Measurements from ENCODE around the gene TAAR1. TPM values are rescaled to one million over a fixed set of nuclear protein-coding genes. Genes with fewer than 3 reads are reported as not detected.
"Not testable (repeated sequence)": the region's sequence is repeated elsewhere in the genome, so short reads cannot be mapped to it uniquely, and the experiment has no call there.

Gene TAAR1, protein sequence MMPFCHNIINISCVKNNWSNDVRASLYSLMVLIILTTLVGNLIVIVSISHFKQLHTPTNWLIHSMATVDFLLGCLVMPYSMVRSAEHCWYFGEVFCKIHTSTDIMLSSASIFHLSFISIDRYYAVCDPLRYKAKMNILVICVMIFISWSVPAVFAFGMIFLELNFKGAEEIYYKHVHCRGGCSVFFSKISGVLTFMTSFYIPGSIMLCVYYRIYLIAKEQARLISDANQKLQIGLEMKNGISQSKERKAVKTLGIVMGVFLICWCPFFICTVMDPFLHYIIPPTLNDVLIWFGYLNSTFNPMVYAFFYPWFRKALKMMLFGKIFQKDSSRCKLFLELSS
- total RNA-seq: not detected

DNA sequence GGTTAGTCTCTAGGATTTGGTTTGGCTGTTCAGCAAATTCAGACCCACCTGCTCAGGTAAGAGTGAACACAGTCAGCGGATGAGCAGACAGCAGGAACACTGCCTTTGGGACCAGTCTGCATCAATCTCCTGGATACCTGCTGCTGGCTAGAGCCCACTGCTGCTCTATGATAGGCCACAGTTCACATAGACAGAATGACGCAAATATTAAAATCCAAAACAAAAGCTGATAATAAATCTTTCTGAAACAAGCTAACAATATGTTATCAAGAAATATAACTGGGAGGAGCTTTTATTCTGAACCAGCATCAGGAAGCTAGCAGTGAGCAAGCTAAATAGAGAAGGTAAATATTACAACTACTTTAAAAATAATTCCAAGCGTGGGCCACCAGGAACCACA, at the start of gene TAAR1:
Gene TAAR1 (minus strand): TSS at position 101 of the 400 bp plus-strand sequence. CDS start 13,179 bp downstream, outside the sequence.
- H3K27ac Mint-ChIP-seq: no peak within 1 kb of the TSS
- ATAC-seq: no peak
- H3K36me3 Mint-ChIP-seq: no peaks in the 10 kb centered on the region
- no peaks in the 10 kb centered on the region for H3K9me3 Mint-ChIP-seq
- no peak for DNase-seq (ENCODE audit: low spot score in 2 of 2)

DNA sequence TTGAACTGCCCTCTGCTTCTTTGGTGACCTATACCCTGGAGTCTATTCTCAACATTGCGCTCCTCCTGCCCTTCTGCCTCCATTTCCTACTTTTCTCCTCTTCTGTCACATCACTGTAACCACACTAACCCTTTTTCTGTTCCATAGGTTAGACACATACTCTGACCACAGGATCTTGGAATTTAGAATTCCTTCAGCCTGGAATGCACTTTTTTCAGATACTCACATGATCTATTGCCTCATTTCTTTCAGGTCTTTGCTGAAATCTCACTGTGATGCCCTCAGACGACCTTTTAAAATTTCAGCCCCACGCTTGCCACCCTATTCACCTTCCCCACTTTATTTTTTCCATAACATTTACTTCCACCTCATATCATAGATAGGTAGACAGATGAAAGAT, 49.8 kb upstream of the TAAR1 start:
- peaks cover 5 to 10% of the 10 kb centered on the region in 2 donors for H3K36me3 Mint-ChIP-seq
- no peak for DNase-seq (ENCODE audit: low spot score in 2 of 2)
- peaks cover 10 to 12% of the 10 kb centered on the region in 2 donors for H3K9me3 Mint-ChIP-seq
- no peak overlapping the region for H3K27ac Mint-ChIP-seq
- ATAC-seq: no peak

DNA sequence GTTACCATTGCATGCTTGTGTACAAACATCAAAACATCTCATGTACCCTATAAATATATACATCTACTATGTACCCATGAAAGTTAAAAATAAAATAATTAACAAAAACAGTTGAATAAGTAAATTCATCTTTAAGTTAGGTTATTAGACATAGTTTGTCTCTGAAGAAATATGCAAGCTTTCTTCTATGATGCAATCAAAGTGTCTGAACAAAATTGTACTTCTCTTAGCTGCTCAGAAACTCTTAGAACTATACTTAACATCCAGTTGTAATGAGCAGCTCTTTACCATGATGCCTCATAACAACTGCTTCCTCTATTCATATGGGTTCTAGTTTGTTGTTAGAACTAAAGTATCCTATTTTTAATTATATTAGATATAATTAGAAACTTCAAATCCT, 49.0 kb upstream of the TAAR1 start:
- no peak for DNase-seq (ENCODE audit: low spot score in 2 of 2)
- H3K27ac Mint-ChIP-seq: no peak overlapping the region
- peaks cover 16 to 18% of the 10 kb centered on the region in 2 donors for H3K9me3 Mint-ChIP-seq
- no peak for ATAC-seq
- H3K36me3 Mint-ChIP-seq: peaks cover 5 to 10% of the 10 kb centered on the region in 2 donors

DNA sequence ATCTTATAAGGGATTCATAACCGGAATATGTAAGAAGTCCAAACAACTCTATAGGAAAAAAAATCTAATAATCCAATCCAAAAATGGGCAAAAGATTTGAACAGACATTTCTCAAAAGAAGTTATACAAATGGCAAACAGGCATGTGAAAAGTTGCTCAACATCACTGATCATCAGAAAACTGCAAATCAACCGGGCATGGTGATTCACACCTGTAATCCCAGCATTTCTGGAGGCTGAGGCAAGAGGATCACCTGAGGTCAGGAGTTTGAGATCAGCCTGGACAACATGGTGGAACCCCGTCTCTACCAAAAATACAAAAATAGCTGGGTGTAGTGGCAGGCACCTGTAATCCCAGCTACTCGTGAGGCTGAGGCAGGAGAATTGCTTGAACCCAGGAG, 47.8 kb upstream of the TAAR1 start:
- DNase-seq (ENCODE audit: low spot score in 2 of 2); ATAC-seq; H3K27ac Mint-ChIP-seq: not testable (repeated sequence)
- Mint-ChIP-seq H3K9me3 (peaks cover 16 to 18% of the 10 kb centered on the region in 2 donors), H3K36me3 (peaks cover 5 to 10% of the 10 kb centered on the region in 2 donors)

DNA sequence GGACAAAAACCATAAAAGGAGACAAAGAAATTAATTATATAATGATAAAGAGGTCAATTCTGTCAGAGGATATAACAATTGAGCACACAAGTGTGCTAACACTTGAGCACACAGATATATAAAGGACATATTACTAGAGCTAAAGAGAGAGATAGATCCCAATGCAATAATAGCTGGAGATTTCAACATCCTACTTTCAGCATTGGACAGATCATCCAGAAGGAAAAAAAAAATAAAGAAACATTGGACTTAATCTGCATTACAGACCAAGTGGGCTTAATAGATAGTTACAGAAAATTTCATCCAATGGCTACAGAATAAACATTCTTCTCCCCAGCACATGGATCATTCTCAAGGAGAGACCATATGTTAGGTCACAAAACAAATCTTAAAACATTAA, 45.0 kb upstream of the TAAR1 start:
- Mint-ChIP-seq H3K9me3 (peaks cover 16 to 18% of the 10 kb centered on the region in 2 donors), H3K27ac (no peak overlapping the region), H3K36me3 (peaks cover 5 to 10% of the 10 kb centered on the region in 2 donors)
- DNase-seq (ENCODE audit: low spot score in 2 of 2): no peak
- no peak for ATAC-seq

DNA sequence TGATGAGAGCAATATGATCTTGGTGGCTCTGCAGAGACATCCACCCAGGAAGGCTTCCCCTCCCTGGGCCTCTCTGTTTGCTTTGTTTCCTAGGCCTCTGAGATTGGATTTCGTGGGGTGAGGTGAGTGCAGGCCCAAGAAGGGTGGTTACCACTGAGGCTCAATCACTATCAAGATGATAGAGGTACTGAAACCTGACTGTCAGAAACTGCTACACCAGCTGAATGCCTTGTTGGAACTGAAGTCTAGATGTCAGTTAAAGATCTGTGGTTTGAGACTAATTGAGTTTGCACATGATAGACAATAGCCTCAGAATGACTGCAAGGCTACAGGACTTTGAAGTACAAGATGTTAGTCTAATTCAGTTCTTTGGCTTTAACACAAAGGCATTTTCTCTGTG, 39.6 kb upstream of the TAAR1 start:
- Mint-ChIP-seq H3K9me3 (peaks cover 15 to 16% of the 10 kb centered on the region in 2 donors), H3K27ac (no peak overlapping the region), H3K36me3 (peaks cover 11 to 12% of the 10 kb centered on the region in 2 donors)
- DNase-seq (ENCODE audit: low spot score in 2 of 2) (no peak), ATAC-seq (no peak)

DNA sequence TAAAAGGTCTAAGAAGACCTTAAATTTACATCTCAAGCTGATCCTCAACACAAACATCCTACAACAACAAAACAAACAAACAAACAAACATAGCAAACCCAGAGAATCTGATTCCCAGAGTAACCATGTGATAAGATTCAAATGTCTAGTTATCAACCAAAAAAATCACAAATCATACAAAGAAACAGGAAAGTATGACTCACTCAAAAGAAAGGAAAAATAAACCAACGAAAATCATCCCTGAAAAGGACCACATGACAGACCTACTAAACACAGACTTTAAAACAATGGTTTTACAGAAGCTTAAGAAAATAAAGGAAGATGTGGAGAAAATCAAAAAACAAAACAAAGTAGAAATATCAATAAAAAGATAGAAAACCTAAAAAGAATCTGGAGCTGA, 36.8 kb upstream of the TAAR1 start:
- no peak for ATAC-seq
- H3K9me3 Mint-ChIP-seq: peaks cover 11 to 12% of the 10 kb centered on the region in 2 donors
- H3K36me3 Mint-ChIP-seq: peaks cover 11 to 14% of the 10 kb centered on the region in 2 donors
- DNase-seq (ENCODE audit: low spot score in 2 of 2): no peak
- no peak overlapping the region for H3K27ac Mint-ChIP-seq

DNA sequence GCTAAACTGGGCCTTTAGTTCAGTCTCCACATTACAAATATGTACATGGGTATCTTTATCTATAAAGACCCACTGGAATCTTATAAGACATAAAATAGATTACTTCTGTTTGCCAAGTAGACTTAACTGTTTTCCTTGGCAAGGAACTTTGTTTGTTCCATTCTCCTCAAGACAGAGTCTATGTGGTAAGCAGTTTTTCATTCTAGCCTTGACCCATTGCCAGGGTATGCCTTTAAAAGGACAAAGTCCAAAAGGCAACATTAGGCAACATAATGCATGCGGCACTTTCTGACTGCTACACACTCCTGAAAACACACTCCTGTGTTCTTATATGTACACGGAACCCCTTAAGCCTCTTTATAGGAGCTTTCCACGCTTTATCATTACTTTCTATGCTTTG, 34.5 kb upstream of the TAAR1 start:
- ATAC-seq (no peak), DNase-seq (ENCODE audit: low spot score in 2 of 2) (no peak)
- H3K27ac Mint-ChIP-seq: no peak overlapping the region
- peaks cover 11 to 16% of the 10 kb centered on the region in 2 donors for H3K36me3 Mint-ChIP-seq
- peaks cover 11 to 12% of the 10 kb centered on the region in 2 donors for H3K9me3 Mint-ChIP-seq

DNA sequence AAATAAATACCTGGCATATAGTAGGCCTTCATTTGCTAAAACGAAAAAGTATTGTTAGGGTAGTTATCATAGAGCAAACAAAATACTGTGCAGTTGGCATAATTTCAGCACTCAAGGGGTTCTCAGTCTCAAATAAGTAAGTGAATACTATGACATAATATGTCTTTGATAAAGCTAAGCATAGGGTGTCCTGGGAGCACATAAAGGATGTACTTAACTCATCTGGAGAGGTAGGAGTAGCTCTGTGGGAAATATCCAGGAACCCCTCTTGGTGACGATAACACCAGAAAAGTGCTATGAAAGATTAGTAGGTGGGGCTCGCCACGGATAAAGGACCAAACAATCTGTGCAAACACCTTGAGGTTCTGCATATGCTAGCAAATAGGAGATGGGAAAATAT, 31.7 kb upstream of the TAAR1 start:
- Mint-ChIP-seq H3K9me3 (peaks cover 2% of the 10 kb centered on the region in 2 donors), H3K36me3 (peaks cover 3 to 7% of the 10 kb centered on the region in 2 donors), H3K27ac (no peak overlapping the region)
- ATAC-seq (no peak), DNase-seq (ENCODE audit: low spot score in 2 of 2) (no peak)

DNA sequence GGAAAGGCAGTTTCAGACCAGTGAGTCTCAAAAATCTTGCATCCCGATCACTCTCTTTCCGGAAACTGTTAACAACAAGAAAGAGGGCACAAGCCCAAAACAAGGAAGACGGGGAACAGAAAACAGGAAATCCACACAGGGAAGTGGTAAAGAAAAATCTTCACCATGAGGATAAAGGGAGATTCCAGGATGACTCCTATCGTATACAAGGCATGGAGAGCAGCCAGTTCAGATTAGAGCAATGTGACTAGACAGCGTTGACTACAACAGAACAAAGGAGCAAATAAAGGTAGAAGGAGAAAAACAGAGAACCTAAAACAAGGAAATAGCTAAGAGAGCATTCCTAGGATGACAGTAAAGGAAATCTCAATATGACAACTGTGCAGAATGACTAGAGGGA, 28.3 kb upstream of the TAAR1 start:
- H3K27ac Mint-ChIP-seq: no peak overlapping the region
- no peaks in the 10 kb centered on the region for H3K9me3 Mint-ChIP-seq
- peaks cover 0 to 4% of the 10 kb centered on the region in 2 donors for H3K36me3 Mint-ChIP-seq
- ATAC-seq: no peak
- DNase-seq (ENCODE audit: low spot score in 2 of 2): no peak

DNA sequence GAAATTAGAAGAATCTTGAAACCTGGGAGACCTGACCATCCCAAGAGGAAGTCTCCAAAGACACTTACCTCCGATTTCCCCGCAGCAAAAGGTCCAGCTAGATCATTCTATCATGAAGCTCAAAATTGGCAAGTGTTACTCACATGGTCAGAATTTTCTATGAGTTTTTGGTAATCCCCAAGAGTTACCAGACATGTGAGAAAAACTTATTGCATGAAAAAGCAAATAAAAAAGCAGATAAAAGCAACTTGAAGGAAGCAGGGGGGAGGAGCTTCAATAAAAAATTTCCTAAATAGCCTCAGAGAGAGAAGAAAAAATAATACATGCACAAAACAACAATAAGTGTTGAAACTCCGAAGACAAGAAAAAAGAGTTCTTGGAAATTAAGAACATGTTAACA, 27.5 kb upstream of the TAAR1 start:
- no peak for ATAC-seq
- DNase-seq (ENCODE audit: low spot score in 2 of 2): no peak
- Mint-ChIP-seq H3K27ac (no peak overlapping the region), H3K36me3 (peaks cover 0 to 4% of the 10 kb centered on the region in 2 donors), H3K9me3 (no peaks in the 10 kb centered on the region)

DNA sequence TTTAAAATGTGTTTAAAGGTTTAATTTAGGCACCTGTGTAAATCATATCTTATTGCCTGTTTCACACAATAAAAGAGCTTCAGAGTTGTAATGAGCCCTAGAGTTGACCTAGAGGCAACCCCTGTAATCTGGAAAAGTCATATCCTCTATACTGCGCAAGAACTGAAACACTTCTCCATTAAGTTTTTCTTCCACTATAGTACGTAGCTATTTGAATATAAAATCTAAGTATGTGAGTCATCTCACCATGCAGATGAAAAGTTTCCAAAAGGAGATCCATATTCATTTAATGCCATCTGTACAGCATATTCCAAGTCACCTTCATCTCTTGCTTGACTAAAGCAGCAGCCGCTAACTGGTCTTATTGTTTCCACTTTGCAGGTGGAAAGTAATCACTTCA, 26.0 kb upstream of the TAAR1 start:
- Mint-ChIP-seq H3K27ac (no peak overlapping the region), H3K36me3 (no peaks in the 10 kb centered on the region), H3K9me3 (no peaks in the 10 kb centered on the region)
- no peak for DNase-seq (ENCODE audit: low spot score in 2 of 2)
- no peak for ATAC-seq

DNA sequence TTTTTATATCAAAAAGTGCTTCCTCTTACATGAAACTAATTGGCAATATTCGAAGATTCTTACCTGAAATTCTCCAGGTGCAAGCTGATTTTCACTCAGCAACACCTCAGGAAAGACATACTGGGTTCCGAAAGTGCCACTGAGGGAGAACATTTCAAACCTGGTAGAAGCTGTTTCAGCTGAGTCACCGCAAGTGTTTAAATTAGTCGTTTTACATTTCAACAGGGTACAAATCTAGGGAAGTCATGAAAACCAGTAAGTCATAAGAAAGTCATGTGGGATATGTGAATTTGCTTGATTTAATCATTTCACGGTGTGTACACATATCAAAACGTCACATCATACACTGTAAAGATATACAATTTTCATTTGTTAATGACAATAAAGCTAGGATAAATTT, 25.3 kb upstream of the TAAR1 start:
- ATAC-seq: no peak
- Mint-ChIP-seq H3K27ac (no peak overlapping the region), H3K36me3 (no peaks in the 10 kb centered on the region), H3K9me3 (no peaks in the 10 kb centered on the region)
- no peak for DNase-seq (ENCODE audit: low spot score in 2 of 2)

DNA sequence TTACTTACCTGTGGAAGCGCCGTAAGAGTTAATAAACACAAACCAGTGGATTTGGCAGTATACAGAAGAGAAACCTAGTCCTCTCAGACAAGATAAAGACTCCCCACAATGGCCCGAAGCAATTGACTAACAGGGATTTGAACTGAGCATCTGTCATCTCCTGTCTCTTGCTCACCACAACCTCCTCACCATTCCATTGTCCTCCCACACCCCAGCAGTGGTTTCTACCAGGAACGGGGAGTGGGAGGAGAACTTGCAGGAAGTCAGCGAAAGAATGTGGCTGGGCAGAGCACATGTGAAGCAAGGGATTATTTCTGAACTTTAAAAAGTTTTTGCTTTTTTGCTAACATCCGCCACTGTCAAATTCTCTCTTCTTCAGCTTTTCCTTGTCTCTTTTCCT, 24.6 kb upstream of the TAAR1 start:
- ATAC-seq: no peak
- Mint-ChIP-seq H3K27ac (peak overlapping the region in 1 of 2 donors; percentile 31), H3K9me3 (no peaks in the 10 kb centered on the region), H3K36me3 (no peaks in the 10 kb centered on the region)
- no peak for DNase-seq (ENCODE audit: low spot score in 2 of 2)

DNA sequence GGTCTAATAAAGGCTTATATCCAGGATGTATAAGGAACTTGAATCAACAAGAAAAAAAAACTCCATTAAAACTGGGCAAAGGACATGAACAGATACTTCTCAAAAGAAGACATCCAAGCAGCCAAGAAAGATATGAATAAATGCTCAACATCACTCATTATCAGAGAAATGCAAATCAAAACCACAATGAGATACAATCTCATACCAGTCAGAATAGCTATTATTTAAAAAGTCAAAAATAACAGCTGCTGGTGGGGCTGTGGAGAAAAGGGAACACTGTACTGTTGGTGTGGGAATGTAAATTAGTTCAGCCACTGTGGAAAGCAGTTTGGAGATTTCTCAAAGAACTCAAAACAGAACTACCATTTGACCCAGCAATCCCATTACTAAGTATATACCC, 20.1 kb upstream of the TAAR1 start:
- DNase-seq (ENCODE audit: low spot score in 2 of 2); H3K27ac Mint-ChIP-seq; H3K9me3 Mint-ChIP-seq; ATAC-seq; H3K36me3 Mint-ChIP-seq: not testable (repeated sequence)

DNA sequence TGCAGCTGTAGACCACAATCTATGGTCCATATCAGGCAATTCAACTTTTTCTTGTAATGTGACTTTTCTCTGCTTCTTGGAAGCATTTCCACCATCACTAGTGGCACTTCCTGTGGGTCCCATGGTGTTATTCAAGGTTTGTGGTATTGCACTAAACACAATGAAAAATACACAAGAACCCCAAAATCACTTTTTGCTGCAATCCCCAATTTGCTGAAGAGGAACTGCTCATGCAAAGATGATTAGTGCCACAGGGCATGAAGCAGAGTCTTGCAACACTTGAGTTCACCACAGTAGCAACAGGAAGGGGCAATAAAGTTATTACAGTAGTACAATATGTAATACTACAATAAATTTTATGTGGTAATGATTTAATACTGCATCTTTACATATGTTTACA, 16.8 kb upstream of the TAAR1 start:
- Mint-ChIP-seq H3K9me3 (no peaks in the 10 kb centered on the region), H3K36me3 (no peaks in the 10 kb centered on the region), H3K27ac (no peak overlapping the region)
- DNase-seq (ENCODE audit: low spot score in 2 of 2) (no peak), ATAC-seq (no peak)

DNA sequence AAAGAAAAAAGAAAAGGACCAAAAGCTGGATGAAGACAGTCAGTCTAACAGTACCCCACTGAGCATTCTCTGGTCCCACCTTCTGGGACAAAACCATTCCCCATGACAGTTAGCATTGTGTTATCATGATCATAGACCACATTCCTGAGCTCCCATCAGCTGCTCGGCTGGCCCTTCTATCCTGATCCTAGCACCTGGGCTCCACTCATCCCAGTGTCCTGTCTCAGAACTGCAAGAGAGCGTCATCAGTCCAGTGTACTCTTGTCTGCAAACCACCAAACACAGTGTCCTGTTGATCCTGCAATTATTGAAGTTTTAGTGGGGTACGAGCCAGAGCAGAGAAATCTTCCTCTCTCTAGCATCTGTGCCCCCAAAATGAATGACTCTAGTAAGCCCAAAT, 16.0 kb upstream of the TAAR1 start:
- ATAC-seq (no peak), DNase-seq (ENCODE audit: low spot score in 2 of 2) (no peak)
- H3K36me3 Mint-ChIP-seq: no peaks in the 10 kb centered on the region
- H3K9me3 Mint-ChIP-seq: no peaks in the 10 kb centered on the region
- H3K27ac Mint-ChIP-seq: no peak overlapping the region

DNA sequence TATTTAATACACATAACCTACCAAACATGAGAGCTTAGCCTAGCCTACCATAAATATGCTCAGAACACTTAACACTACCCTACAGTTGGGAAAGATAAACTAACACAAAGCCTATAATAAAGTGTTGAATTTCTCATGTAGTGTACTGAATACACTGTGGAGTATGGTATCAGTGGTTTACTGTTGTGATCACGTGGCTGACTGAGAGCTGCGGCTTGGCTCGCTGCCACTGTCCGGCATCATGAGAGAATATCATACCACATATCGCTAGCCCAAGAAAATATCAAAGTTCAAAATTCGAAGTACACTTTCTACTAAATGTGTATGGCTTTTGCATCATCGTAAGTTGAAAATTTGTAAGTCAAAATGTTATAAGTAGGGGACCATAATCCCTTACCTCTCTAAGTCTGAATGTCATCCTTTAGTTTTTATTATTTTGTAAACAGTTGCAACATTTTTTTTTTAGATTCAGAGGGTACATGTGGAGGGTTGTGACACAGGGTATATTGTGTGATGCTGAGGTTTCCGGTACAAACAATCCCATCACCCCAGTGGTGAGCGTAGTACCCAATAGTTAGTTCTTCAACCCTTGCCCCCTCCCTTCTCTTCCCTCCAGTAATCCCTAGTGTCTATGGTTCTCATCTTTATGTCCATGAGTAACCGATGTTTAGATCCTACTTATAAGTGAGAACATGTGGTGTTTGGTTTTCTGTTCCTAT, 14.6 kb upstream of the TAAR1 start:
- Mint-ChIP-seq H3K9me3 (no peaks in the 10 kb centered on the region), H3K27ac (no peak overlapping the region), H3K36me3 (no peaks in the 10 kb centered on the region)
- DNase-seq (ENCODE audit: low spot score in 2 of 2) (no peak), ATAC-seq (no peak)

Measured in activated naive CD4-positive, alpha-beta T cell treated with anti-CD3 and anti-CD28 coated beads, Interleukin-2, amount 50 U/mL, for 72 hours (primary cell).